Breast epithelium (tissue), 4 donors: Measurements from ENCODE around the gene STIM1. TPM values are rescaled to one million over a fixed set of nuclear protein-coding genes. Genes with fewer than 3 reads are reported as not detected.

Experiments
- DNase-seq, 2 donors: peaks; one replicate each; pipeline ENCODE4 v3.0.0-alpha.2; 2019; ENCODE audit warnings: low spot score in 2 of 2
- H3K27ac ChIP-seq, 2 donors: fragments of 200-600 bp; sonication (generic) in 1 of 2; one replicate each; pipeline ENCODE4 v1.5.1; 2016 to 2019; ENCODE audit warnings: mild to moderate bottlenecking in 1 of 2
- H3K27me3 ChIP-seq, 2 donors: fragments of 200-600 bp; sonication (generic) in 1 of 2; one replicate each; pipeline versions ENCODE4 v1.5.1 to v1.6.0; 2017 to 2019; ENCODE audit warnings: control low read depth in 1 of 2, mild to moderate bottlenecking in 1 of 2
- H3K36me3 ChIP-seq: fragments of 200-600 bp; one replicate; pipeline ENCODE4 v1.5.1; 2019
- H3K4me1 ChIP-seq, 2 donors: fragments of 200-600 bp; sonication (generic); one replicate each; pipeline ENCODE4 v1.5.1; 2016 to 2019; ENCODE audit warnings: control low read depth in 1 of 2
- H3K4me3 ChIP-seq, 3 donors: fragments of 200-600 bp; sonication (generic); 1 replicate in 2 of 3; 2 replicates in 1 of 3; pipeline ENCODE4 v1.5.1; 2016 to 2019; ENCODE audit warnings: mild to moderate bottlenecking in 3 of 3, moderate library complexity in 2 of 3
- H3K9me3 ChIP-seq, 2 donors: fragments of 200-600 bp; sonication (generic) in 1 of 2; one replicate each; pipeline ENCODE4 v1.5.1; 2016 to 2019; ENCODE audit warnings: control low read depth in 1 of 2
- CTCF ChIP-seq, 3 donors: fragments of 450-650 bp; IDR thresholded peaks; one replicate each; pipeline ENCODE4 v1.5.1; 2016 to 2017; ENCODE audit warnings: antibody characterized with exemption in 3 of 3, mild to moderate bottlenecking in 3 of 3, moderate library complexity in 3 of 3
- POLR2A ChIP-seq: fragments of 450-650 bp; IDR thresholded peaks from one replicate; pipeline ENCODE4 v1.6.1; 2016; ENCODE audit warnings: antibody characterized with exemption, mild to moderate bottlenecking, moderate library complexity
- POLR2AphosphoS5 ChIP-seq, 3 donors: sonication (generic); formaldehyde crosslinking; IDR thresholded peaks; one replicate each; pipeline ENCODE4 v1.6.1; 2017; ENCODE audit warnings: antibody characterized with exemption in 3 of 3
- intact Hi-C: fragments of 100-400 bp; cut with DNase I; formaldehyde crosslinking; loops from one replicate; pipeline ENCODE4 v1.15.1; 2023; ENCODE audit warnings: low total_unique reads
- total RNA-seq, 3 donors: library from RNA; depleted of rRNA; stranded (reverse); fragments of >200 nt; gene quantifications; one replicate each; pipeline ENCODE4 v1.1.0, GENCODE V29; 2016

The STIM1 gene
- total RNA-seq, 3 donors from 2014 or later, result 44.2 to 68.2 (median 47.9) TPM

GRCh38 chr11:4019891-4020290, 164.4 kb downstream of the STIM1 start:
- H3K4me3 ChIP-seq, result no peak overlapping the region
- H3K9me3 ChIP-seq, result no peaks in the 10 kb centered on the region
- intact Hi-C loops, result no loop called here
- no peak overlapping the region for H3K27ac ChIP-seq
- H3K36me3 ChIP-seq, result no peaks in the 10 kb centered on the region
- H3K4me1 ChIP-seq, result peaks cover 0 to 2% of the 10 kb centered on the region in 2 donors
- H3K27me3 ChIP-seq, result no peaks in the 10 kb centered on the region
- TF ChIP-seq POLR2A, result no peak
- TF ChIP-seq POLR2AphosphoS5 (IDR thresholded peaks at IDR 0.05), result no peak
- TF ChIP-seq CTCF (IDR thresholded peaks at IDR 0.05), result no peak
- no peak for DNase-seq

- no peak overlapping the region for H3K27ac ChIP-seq
- no peak for TF ChIP-seq POLR2A
- TF ChIP-seq CTCF (IDR thresholded peaks at IDR 0.05), result no peak
- no peak for TF ChIP-seq POLR2AphosphoS5 (IDR thresholded peaks at IDR 0.05)
- H3K27me3 ChIP-seq, result no peaks in the 10 kb centered on the region
- no peaks in the 10 kb centered on the region for H3K36me3 ChIP-seq
- no peak overlapping the region for H3K4me3 ChIP-seq
- no peaks in the 10 kb centered on the region for H3K9me3 ChIP-seq
- intact Hi-C loops, result no loop called here
- DNase-seq, result no peak
- H3K4me1 ChIP-seq, result peaks cover 0 to 6% of the 10 kb centered on the region in 2 donors
Measured at GRCh38 chr11:4022669-4023068, 167.2 kb downstream of the STIM1 start.

- H3K27ac ChIP-seq, result peak overlapping the region; percentile 76 to 83
- no peaks in the 10 kb centered on the region for H3K27me3 ChIP-seq
- intact Hi-C loops, result no loop called here
- H3K9me3 ChIP-seq, result no peaks in the 10 kb centered on the region
- TF ChIP-seq POLR2AphosphoS5 (IDR thresholded peaks at IDR 0.05), result no peak
- TF ChIP-seq POLR2A, result no peak
- TF ChIP-seq CTCF (IDR thresholded peaks at IDR 0.05), result no peak
- no peaks in the 10 kb centered on the region for H3K36me3 ChIP-seq
- no peak for DNase-seq
- H3K4me3 ChIP-seq, result no peak overlapping the region
- peaks cover 0 to 6% of the 10 kb centered on the region in 2 donors for H3K4me1 ChIP-seq
Measured at GRCh38 chr11:4025248-4025966, 169.9 kb downstream of the STIM1 start.

- Histone ChIP-seq H3K36me3 (no peaks in the 10 kb centered on the region), H3K27ac (peak overlapping the region; percentile 76 to 83), H3K9me3 (no peaks in the 10 kb centered on the region), H3K27me3 (no peaks in the 10 kb centered on the region), H3K4me3 (no peak overlapping the region), H3K4me1 (peaks cover 0 to 6% of the 10 kb centered on the region in 2 donors)
- intact Hi-C loops, result no loop called here
- DNase-seq, result no peak
- TF ChIP-seq POLR2A, result no peak
- no peak for TF ChIP-seq CTCF (IDR thresholded peaks at IDR 0.05)
- no peak for TF ChIP-seq POLR2AphosphoS5 (IDR thresholded peaks at IDR 0.05)
Measured at GRCh38 chr11:4025967-4026324, 170.5 kb downstream of the STIM1 start.

GRCh38 chr11:4026389-4026788, 170.9 kb downstream of the STIM1 start:
- no peak for TF ChIP-seq POLR2AphosphoS5 (IDR thresholded peaks at IDR 0.05)
- TF ChIP-seq CTCF (IDR thresholded peaks at IDR 0.05), result no peak
- no peak for TF ChIP-seq POLR2A
- H3K9me3 ChIP-seq, result no peaks in the 10 kb centered on the region
- H3K36me3 ChIP-seq, result no peaks in the 10 kb centered on the region
- H3K27ac ChIP-seq, result peak overlapping the region; percentile 76 to 83
- intact Hi-C loops, result no loop called here
- H3K4me3 ChIP-seq, result no peak overlapping the region
- H3K4me1 ChIP-seq, result peaks cover 0 to 6% of the 10 kb centered on the region in 2 donors
- DNase-seq, result no peak
- no peaks in the 10 kb centered on the region for H3K27me3 ChIP-seq
